Activated T-cell treated with anti-CD3 and anti-CD28 coated beads, Interleukin-2, amount 50 U/mL, for 24 hours (primary cell): ENCODE measurements around the gene ALKBH2.

Experiments
- DNase-seq: peaks from one replicate; pipeline ENCODE4 v3.0.0-alpha.2; 2020
- H3K27ac Mint-ChIP-seq: 2 replicates; pipeline ENCODE4 v1.8.0; 2020; ENCODE audit warnings: mild to moderate bottlenecking, mixed read lengths
- H3K27me3 Mint-ChIP-seq: 2 replicates; pipeline ENCODE4 v1.8.0; 2020; ENCODE audit warnings: mixed read lengths
- H3K36me3 Mint-ChIP-seq: 2 replicates; pipeline ENCODE4 v1.8.0; 2020; ENCODE audit warnings: low read depth, mixed read lengths
- H3K4me1 Mint-ChIP-seq: 2 replicates; pipeline ENCODE4 v1.8.0; 2020; ENCODE audit warnings: low read depth, mixed read lengths
- H3K4me3 Mint-ChIP-seq: 2 replicates; pipeline ENCODE4 v1.8.0; 2020; ENCODE audit warnings: mild to moderate bottlenecking, moderate library complexity, mixed read lengths
- H3K9me3 Mint-ChIP-seq: 2 replicates; pipeline ENCODE4 v1.8.0; 2020; ENCODE audit warnings: mixed read lengths

ALKBH2 gene

DNA sequence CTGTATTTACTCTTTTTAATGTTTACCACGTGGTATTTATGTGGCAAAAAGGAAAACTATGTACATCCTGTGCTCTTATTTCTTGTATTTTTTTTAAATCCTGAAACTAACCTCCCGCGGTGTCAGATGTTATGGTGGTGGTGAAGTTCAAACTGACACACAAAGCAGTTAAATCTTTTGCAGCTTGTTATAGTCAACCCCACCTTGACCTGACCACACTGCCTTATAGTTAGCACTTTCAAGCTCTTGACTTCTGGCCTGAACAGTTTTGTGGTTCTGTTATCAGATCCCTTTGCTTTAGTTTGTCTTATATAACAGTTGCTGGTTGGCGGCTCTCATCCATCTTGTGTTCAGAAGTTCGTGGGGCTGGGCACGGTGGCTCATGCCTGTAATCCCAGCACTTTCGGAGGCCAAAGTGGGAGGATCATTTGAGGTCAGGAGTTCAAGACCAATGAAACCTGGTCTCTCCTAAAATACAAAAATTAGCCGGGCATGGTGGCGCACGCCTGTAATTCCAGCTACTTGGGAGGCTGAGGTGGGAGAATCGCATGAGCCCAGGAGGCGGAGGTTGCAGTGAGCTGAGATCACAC lies 6.3 kb upstream of the ALKBH2 start:
- DNase-seq = no peak
- H3K27me3 Mint-ChIP-seq = no peaks in the 10 kb centered on the region
- H3K4me3 Mint-ChIP-seq = peak overlapping the region; percentile 88
- H3K9me3 Mint-ChIP-seq = no peaks in the 10 kb centered on the region
- peaks cover 27% of the 10 kb centered on the region for H3K4me1 Mint-ChIP-seq
- H3K27ac Mint-ChIP-seq = peak overlapping the region; percentile 57
- H3K36me3 Mint-ChIP-seq = peaks cover 62% of the 10 kb centered on the region

DNA sequence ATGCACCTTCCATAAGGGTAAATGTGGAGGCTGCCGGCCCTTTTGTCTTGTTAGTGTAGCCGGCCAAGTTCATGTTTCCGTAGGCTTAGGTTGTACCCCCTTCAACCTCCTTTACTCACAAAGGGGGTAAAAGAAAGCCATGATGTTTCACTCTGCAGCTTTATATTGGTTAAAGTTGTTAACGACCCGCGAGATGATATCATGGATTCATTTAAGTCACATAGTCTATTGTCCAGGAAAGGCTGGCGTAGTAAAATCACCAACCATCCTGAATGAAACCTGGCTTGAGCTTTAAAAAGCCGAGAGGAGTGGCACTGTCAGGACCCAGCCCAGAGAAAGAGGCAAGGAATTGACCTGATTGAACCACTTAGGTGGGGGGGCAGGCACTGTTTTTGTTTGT lies 5.4 kb upstream of the ALKBH2 start:
- Mint-ChIP-seq H3K27ac (peak overlapping the region; percentile 95), H3K4me3 (peak overlapping the region; percentile 88), H3K36me3 (peaks cover 53% of the 10 kb centered on the region), H3K27me3 (no peaks in the 10 kb centered on the region), H3K4me1 (peaks cover 30% of the 10 kb centered on the region), H3K9me3 (no peaks in the 10 kb centered on the region)
- DNase-seq = no peak

DNA sequence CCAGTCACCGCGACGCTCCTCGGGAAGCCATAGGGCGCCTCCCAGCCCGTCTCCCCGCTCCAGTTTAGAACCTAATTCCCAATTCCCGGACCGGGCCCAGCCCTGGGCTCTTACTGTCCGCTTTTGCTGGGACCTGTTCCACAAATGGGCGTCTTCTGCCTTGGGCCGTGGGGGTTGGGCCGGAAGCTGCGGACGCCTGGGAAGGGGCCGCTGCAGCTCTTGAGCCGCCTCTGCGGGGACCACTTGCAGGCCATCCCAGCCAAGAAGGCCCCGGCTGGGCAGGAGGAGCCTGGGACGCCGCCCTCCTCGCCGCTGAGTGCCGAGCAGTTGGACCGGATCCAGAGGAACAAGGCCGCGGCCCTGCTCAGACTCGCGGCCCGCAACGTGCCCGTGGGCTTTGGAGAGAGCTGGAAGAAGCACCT lies 4.9 kb upstream of the ALKBH2 start:
- Mint-ChIP-seq H3K4me1 (peaks cover 34% of the 10 kb centered on the region), H3K36me3 (peaks cover 49% of the 10 kb centered on the region), H3K27me3 (no peaks in the 10 kb centered on the region), H3K4me3 (peak overlapping the region; percentile 88), H3K27ac (peak overlapping the region; percentile 95), H3K9me3 (no peaks in the 10 kb centered on the region)
- DNase-seq = no peak

DNA sequence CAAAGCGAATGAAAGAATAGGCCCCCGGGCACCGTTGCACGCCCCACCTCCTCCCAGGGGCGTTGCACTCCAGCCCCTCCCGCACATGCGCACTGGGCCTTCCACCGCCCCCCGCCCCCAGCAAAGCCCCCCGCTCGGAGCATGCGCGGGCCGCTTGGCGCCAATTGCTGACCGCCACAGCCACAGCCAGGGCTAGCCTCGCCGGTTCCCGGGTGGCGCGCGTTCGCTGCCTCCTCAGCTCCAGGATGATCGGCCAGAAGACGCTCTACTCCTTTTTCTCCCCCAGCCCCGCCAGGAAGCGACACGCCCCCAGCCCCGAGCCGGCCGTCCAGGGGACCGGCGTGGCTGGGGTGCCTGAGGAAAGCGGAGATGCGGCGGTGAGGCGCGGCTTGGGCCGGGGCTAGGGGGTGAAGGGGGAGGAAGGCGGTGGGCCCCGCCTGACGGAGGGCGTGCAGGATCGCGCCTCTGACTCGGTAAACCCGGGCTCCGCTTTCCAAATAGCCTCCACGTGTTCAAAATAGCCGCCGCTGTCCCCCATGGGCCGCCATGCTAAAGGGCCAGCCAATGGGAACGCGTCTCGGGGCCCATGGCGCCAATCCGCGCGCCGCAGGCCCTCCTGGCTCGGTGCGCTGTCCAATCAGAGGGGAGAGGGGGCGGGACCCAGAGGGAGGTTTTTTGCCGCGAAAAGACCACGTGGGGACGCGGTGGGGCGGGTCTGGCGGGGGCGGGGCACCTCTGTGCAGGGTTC lies 4.3 kb upstream of the ALKBH2 start, which contains the start of gene UNG:
TSS of gene UNG (plus strand) at position 163 of the 748 bp plus-strand sequence. CDS start at position 246, 83 bp downstream.
- Mint-ChIP-seq H3K4me1 (peaks cover 40% of the 10 kb centered on the region), H3K27me3 (no peaks in the 10 kb centered on the region), H3K27ac (peak within 1 kb of the TSS; percentile 95), H3K9me3 (no peaks in the 10 kb centered on the region), H3K4me3 (peak within 1 kb of the TSS; percentile 88), H3K36me3 (peaks cover 49% of the 10 kb centered on the region)
- peak; percentile 95 for DNase-seq

DNA sequence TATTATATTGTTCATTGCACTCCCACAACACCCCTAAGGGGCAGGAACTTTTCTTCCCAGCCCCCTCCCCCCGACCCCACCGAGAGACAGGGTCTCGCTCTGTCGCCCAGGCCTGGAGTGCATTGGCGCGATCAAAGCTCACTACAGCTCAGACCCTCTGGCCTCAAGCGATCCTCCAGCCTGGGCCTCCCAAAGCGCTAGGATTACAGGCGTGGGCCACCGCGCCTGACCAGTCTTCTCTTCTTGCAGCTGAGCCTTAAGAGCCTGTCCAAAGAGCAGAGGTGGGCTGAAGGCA lies 3.8 kb upstream of the ALKBH2 start:
- Mint-ChIP-seq H3K4me1 (peaks cover 45% of the 10 kb centered on the region), H3K27me3 (no peaks in the 10 kb centered on the region), H3K9me3 (no peaks in the 10 kb centered on the region), H3K27ac (peak overlapping the region; percentile 95), H3K4me3 (peak overlapping the region; percentile 88), H3K36me3 (peaks cover 49% of the 10 kb centered on the region)
- DNase-seq = no peak

DNA sequence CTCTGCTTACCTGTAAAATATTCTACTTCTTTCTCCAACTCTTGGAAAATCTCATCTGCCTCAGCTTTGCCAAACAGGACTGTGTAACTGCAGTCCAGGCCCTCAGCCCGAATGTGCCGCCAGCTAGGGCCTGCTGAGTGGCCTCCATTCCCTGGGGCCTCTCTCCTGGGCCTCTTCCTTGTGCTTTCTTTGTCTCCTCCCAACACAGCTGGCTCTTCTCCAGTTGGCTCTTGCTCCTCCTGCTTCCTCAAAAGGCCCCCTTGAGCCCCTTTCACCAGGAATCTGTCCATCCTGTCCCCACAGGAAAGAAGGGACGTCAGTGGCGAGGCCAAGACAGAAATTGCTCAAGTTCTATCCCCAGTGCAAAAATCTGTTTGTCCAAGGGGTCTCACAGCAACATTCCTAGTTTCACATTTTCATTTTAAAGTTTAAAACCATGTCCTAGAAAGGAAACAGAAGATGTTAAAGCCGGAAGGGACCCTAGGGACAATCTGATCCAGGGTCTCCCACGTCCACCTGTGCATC lies 713 bp downstream of the ALKBH2 start:
- peak overlapping the region; percentile 95 for H3K27ac Mint-ChIP-seq
- peaks cover 45% of the 10 kb centered on the region for H3K4me1 Mint-ChIP-seq
- H3K27me3 Mint-ChIP-seq = no peaks in the 10 kb centered on the region
- no peaks in the 10 kb centered on the region for H3K9me3 Mint-ChIP-seq
- peak overlapping the region; percentile 85 for H3K4me3 Mint-ChIP-seq
- peaks cover 56% of the 10 kb centered on the region for H3K36me3 Mint-ChIP-seq
- DNase-seq = no peak

DNA sequence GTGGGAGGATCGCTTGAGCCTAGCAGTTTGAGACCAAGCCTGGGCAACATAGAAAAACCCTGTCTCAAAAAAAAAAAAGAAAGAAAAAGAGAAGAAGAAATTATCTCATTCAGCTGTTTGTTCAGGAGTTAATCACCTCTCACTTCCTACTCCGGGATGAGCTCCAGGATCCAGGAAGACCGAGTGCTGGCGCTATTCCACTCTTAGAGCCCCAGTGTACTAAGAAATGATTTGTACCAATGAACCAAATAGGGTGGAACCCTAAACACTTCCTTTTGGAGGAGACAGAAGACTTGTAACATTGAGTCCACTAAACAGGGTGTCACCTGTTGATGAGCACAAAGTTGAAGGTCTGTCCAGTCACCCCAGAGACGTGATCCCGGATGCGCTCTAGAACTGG lies 3.6 kb downstream of the ALKBH2 start:
- Mint-ChIP-seq H3K27ac (peak overlapping the region; percentile 83), H3K27me3 (no peaks in the 10 kb centered on the region), H3K4me3 (no peak overlapping the region), H3K36me3 (peaks cover 81% of the 10 kb centered on the region), H3K4me1 (peaks cover 45% of the 10 kb centered on the region), H3K9me3 (no peaks in the 10 kb centered on the region)
- no peak for DNase-seq

DNA sequence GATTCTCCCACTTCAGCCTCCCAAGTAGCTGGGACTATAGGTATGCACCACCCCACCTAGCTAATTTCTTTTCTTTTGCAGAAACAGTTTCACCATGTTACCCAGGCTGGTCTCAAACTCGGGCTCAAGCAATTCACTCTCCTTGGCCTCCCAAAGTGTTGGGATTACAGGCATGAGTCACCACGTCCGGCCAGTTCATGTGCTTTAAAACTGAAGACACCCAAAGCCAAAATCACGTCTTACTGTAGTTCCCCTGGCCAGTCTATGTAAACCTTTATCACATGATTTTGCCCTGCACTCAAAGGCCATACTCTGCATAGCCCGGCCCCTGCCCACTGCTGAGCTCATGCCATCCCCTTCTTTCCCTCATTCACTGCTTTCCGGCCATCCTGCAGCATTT lies 4.5 kb downstream of the ALKBH2 start:
- no peak overlapping the region for H3K4me3 Mint-ChIP-seq
- H3K36me3 Mint-ChIP-seq = peaks cover 86% of the 10 kb centered on the region
- DNase-seq = no peak
- H3K9me3 Mint-ChIP-seq = no peaks in the 10 kb centered on the region
- H3K27me3 Mint-ChIP-seq = no peaks in the 10 kb centered on the region
- peaks cover 43% of the 10 kb centered on the region for H3K4me1 Mint-ChIP-seq
- peak overlapping the region; percentile 39 for H3K27ac Mint-ChIP-seq

DNA sequence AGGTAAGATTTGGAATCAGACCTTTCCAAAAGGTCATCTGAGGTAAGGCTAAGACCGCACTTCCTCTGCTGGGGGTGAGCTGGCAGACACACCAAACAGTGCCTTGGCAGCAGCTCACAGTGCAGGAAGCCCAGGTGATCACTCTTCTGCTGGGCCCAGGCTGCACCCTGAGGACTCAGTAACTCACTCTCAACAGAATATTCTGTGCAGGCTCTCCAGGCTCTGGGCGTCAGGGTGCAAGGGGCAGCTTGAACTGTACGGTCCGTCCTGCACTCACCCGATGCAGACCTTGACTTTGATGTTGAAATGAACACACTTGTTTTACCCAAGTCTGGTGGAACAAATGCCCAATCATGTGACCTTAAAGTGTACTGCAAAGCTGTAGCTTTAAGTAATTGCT lies 6.0 kb downstream of the ALKBH2 start:
- Mint-ChIP-seq H3K9me3 (no peaks in the 10 kb centered on the region), H3K4me3 (no peak overlapping the region), H3K27me3 (no peaks in the 10 kb centered on the region), H3K4me1 (peaks cover 28% of the 10 kb centered on the region), H3K36me3 (peaks cover 90% of the 10 kb centered on the region), H3K27ac (peak overlapping the region; percentile 58)
- DNase-seq = no peak

DNA sequence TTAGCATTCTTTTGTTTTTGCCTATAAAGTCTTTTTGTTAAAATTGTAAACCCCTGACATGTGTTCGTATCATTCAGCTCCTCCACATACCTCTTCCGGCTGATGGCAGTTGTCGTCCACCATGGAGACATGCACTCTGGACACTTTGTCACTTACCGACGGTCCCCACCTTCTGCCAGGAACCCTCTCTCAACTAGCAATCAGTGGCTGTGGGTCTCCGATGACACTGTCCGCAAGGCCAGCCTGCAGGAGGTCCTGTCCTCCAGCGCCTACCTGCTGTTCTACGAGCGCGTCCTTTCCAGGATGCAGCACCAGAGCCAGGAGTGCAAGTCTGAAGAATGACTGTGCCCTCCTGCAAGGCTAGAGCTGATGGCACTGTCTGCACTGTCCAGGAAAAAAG lies 7.7 kb downstream of the ALKBH2 start:
- H3K4me3 Mint-ChIP-seq = no peak overlapping the region
- no peaks in the 10 kb centered on the region for H3K27me3 Mint-ChIP-seq
- peaks cover 13% of the 10 kb centered on the region for H3K4me1 Mint-ChIP-seq
- no peak for DNase-seq
- H3K36me3 Mint-ChIP-seq = peaks cover 87% of the 10 kb centered on the region
- no peak overlapping the region for H3K27ac Mint-ChIP-seq
- no peaks in the 10 kb centered on the region for H3K9me3 Mint-ChIP-seq

DNA sequence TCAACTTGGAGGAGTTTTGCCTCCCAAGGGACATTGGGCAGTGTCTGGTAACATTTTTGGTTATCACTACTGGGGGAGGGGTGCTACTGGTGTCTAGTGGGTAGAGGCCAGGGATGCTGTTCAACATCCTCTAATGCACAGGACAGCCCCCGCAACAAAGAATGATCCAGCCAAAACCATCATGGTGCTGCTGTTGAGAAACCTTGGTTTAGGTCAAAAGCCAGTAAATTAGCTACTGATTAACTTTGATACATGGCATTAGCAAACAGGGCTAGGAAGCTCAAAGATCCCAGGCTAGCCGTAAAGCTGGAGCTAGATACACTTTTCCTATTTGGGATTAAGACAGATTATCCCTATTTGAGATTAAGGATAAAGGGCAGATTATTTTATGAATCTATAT lies 8.8 kb downstream of the ALKBH2 start:
- Mint-ChIP-seq H3K27me3 (no peaks in the 10 kb centered on the region), H3K36me3 (peaks cover 84% of the 10 kb centered on the region), H3K4me3 (no peak overlapping the region), H3K27ac (no peak overlapping the region), H3K4me1 (peaks cover 2% of the 10 kb centered on the region), H3K9me3 (no peaks in the 10 kb centered on the region)
- no peak for DNase-seq

DNA sequence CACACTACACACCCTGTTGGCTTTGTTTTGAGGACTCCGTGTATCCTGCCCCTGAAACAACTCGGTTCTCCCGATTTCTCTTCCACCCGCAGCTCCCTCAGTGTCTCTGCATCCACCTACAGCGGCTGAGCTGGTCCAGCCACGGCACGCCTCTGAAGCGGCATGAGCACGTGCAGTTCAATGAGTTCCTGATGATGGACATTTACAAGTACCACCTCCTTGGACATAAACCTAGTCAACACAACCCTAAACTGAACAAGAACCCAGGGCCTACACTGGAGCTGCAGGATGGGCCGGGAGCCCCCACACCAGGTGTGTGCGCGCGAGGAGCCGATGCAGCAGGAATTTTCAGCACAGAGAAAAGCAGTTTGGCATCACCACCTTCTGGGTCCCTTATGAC lies 10.5 kb downstream of the ALKBH2 start:
- Mint-ChIP-seq H3K4me3 (no peak overlapping the region), H3K36me3 (peaks cover 81% of the 10 kb centered on the region), H3K27ac (no peak overlapping the region), H3K4me1 (no peaks in the 10 kb centered on the region), H3K27me3 (no peaks in the 10 kb centered on the region), H3K9me3 (peaks cover 6% of the 10 kb centered on the region)
- no peak for DNase-seq

DNA sequence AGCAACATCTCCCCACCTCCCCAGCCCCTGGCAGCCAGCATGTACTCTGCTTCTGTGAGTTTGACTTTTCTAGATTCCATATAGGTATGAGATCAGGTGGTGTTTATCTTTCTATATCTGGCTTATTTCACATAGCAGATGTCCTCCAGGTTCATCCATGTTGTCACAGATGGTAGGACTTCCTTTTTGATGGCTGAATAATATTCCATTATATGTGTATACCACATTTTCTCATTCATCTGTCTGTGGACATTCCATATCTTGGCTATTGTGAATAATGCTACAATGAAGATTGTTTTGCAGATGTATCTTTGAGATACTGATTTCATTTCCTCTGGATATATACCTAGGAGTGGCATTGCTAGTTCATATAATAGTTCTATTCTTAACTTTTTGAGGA lies 18.4 kb downstream of the ALKBH2 start:
- DNase-seq = no peak
- Mint-ChIP-seq H3K4me3 (no peak overlapping the region), H3K36me3 (peaks cover 86% of the 10 kb centered on the region), H3K9me3 (peaks cover 8% of the 10 kb centered on the region), H3K27ac (no peak overlapping the region), H3K27me3 (no peaks in the 10 kb centered on the region), H3K4me1 (no peaks in the 10 kb centered on the region)

DNA sequence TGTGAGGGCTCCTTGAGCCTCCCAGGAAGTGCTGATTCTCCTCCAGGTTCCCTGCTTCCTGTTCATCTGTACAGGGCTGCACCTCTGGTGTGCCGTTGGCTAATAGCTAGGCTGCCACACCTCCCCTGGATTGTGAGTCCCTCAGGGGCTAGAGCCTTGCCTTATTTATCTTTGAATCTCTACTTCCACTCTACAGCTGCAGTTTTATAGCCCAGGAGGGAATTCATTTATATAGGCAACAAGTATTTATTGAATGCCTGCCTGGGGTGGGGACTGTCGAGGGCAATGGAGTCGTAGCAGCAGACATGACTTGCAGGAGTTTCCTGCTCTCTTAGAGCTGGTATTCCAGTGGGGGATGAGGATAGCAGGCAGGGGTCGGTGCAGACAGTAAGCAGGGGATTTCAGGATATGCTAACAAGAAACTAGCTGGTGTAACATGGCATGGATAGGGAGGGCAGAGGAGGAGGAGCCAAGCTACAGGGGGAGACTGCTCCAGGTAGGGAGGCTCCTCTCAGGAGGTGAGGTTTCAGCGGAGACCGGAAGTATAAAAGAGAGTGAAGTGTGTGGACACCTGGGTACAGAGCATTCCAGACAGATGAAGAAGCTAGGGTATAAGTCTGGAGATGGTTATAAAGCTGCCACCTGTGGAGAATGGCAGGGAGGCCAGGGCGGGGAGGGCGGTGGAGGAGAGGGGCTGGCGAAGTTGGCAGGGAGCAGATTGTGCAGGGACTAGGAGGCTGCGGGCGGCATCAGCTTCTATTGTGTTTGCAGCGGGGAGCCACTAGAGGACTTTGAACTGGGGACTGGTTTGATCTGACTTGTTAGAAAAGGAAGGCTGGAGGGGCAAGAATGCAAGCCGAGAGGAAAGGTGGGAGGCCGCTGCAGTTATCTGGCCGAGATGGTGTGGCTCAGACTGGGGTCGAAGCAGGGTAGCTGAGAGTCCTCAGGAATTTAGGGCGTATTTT lies 23.7 kb downstream of the ALKBH2 start:
- no peaks in the 10 kb centered on the region for H3K4me1 Mint-ChIP-seq
- H3K27ac Mint-ChIP-seq = no peak overlapping the region
- H3K36me3 Mint-ChIP-seq = peaks cover 69% of the 10 kb centered on the region
- no peaks in the 10 kb centered on the region for H3K27me3 Mint-ChIP-seq
- H3K4me3 Mint-ChIP-seq = no peak overlapping the region
- no peak for DNase-seq
- H3K9me3 Mint-ChIP-seq = no peaks in the 10 kb centered on the region
